ENCODE data around the gene AMDHD2. TPM values are rescaled to one million over a fixed set of nuclear protein-coding genes. Genes with fewer than 3 reads are reported as not detected.

AMDHD2 gene
- total and polyA plus RNA-seq, 2 of the 13 experiments (the other 11 are each of a cell fraction or from before 2014, with no cell fraction given): 33.5 to 39.1 TPM

GRCh38 chr16:2473999-2474876 is 45.9 kb upstream of the AMDHD2 start (continued):
- no peak for TF ChIP-seq KAT2B (IDR thresholded peaks at IDR 0.05; ENCODE audit: borderline replicate concordance, low read depth, low read length)
- TF ChIP-seq ZBTB8A (CRISPR knock-in tag; IDR thresholded peaks at IDR 0.05; ENCODE audit: borderline replicate concordance, low read depth): no peak
- no peak for TF ChIP-seq ZNF703 (CRISPR knock-in tag; IDR thresholded peaks at IDR 0.05; ENCODE audit: borderline replicate concordance)
- TF ChIP-seq, protein P1, sequence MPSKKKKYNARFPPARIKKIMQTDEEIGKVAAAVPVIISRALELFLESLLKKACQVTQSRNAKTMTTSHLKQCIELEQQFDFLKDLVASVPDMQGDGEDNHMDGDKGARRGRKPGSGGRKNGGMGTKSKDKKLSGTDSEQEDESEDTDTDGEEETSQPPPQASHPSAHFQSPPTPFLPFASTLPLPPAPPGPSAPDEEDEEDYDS (CRISPR knock-in tag; IDR thresholded peaks at IDR 0.05): no peak
- peak; percentile 22; the same call in 1 of the 2 replicates for TF ChIP-seq TGIF2 (CRISPR knock-in tag; IDR thresholded peaks at IDR 0.05)
- no peak for TF ChIP-seq ZNF350 (CRISPR knock-in tag; IDR thresholded peaks at IDR 0.05; ENCODE audit: borderline replicate concordance, low read depth)
- peak; percentile 52; the same call in 1 of the 2 replicates for TF ChIP-seq YEATS4 (CRISPR knock-in tag; IDR thresholded peaks at IDR 0.05; ENCODE audit: borderline replicate concordance)
- TF ChIP-seq KLF6 (CRISPR knock-in tag; IDR thresholded peaks at IDR 0.05): 0 out of 2 replicates have a peak, but pooled peaks have one; percentile 17
- no peak for TF ChIP-seq ZNF660 (CRISPR knock-in tag; IDR thresholded peaks at IDR 0.05; ENCODE audit: borderline replicate concordance, low read depth)
- no peak for TF ChIP-seq ZNF589 (CRISPR knock-in tag; conservative IDR thresholded peaks at IDR 0.05)
- no peak for TF ChIP-seq ZNF335 (CRISPR knock-in tag; IDR thresholded peaks at IDR 0.05)
- no peak for TF ChIP-seq ZNF124 (CRISPR knock-in tag; IDR thresholded peaks at IDR 0.05)
- no peak for TF ChIP-seq HDAC1 (CRISPR knock-in tag; IDR thresholded peaks at IDR 0.05)
- no peak for TF ChIP-seq RAD51 (IDR thresholded peaks at IDR 0.05; ENCODE audit: borderline replicate concordance)
- TF ChIP-seq, protein P2, sequence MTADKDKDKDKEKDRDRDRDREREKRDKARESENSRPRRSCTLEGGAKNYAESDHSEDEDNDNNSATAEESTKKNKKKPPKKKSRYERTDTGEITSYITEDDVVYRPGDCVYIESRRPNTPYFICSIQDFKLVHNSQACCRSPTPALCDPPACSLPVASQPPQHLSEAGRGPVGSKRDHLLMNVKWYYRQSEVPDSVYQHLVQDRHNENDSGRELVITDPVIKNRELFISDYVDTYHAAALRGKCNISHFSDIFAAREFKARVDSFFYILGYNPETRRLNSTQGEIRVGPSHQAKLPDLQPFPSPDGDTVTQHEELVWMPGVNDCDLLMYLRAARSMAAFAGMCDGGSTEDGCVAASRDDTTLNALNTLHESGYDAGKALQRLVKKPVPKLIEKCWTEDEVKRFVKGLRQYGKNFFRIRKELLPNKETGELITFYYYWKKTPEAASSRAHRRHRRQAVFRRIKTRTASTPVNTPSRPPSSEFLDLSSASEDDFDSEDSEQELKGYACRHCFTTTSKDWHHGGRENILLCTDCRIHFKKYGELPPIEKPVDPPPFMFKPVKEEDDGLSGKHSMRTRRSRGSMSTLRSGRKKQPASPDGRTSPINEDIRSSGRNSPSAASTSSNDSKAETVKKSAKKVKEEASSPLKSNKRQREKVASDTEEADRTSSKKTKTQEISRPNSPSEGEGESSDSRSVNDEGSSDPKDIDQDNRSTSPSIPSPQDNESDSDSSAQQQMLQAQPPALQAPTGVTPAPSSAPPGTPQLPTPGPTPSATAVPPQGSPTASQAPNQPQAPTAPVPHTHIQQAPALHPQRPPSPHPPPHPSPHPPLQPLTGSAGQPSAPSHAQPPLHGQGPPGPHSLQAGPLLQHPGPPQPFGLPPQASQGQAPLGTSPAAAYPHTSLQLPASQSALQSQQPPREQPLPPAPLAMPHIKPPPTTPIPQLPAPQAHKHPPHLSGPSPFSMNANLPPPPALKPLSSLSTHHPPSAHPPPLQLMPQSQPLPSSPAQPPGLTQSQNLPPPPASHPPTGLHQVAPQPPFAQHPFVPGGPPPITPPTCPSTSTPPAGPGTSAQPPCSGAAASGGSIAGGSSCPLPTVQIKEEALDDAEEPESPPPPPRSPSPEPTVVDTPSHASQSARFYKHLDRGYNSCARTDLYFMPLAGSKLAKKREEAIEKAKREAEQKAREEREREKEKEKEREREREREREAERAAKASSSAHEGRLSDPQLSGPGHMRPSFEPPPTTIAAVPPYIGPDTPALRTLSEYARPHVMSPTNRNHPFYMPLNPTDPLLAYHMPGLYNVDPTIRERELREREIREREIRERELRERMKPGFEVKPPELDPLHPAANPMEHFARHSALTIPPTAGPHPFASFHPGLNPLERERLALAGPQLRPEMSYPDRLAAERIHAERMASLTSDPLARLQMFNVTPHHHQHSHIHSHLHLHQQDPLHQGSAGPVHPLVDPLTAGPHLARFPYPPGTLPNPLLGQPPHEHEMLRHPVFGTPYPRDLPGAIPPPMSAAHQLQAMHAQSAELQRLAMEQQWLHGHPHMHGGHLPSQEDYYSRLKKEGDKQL (CRISPR knock-in tag; IDR thresholded peaks at IDR 0.05; ENCODE audit: low read depth): no peak
- TF ChIP-seq, protein P3, sequence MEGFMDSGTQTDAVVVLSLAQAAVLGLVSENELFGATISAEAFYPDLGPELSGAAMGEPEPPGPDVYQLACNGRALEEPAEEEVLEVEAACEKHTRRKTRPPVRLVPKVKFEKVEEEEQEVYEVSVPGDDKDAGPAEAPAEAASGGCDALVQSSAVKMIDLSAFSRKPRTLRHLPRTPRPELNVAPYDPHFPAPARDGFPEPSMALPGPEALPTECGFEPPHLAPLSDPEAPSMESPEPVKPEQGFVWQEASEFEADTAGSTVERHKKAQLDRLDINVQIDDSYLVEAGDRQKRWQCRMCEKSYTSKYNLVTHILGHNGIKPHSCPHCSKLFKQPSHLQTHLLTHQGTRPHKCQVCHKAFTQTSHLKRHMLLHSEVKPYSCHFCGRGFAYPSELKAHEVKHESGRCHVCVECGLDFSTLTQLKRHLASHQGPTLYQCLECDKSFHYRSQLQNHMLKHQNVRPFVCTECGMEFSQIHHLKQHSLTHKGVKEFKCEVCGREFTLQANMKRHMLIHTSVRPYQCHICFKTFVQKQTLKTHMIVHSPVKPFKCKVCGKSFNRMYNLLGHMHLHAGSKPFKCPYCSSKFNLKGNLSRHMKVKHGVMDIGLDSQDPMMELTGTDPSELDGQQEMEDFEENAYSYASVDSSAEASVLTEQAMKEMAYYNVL (CRISPR knock-in tag; IDR thresholded peaks at IDR 0.05; ENCODE audit: borderline replicate concordance): no peak
- 0 out of 2 replicates have a peak, but pooled peaks have one; percentile 35 for TF ChIP-seq NKX3-1 (CRISPR knock-in tag; IDR thresholded peaks at IDR 0.05)
- no peak for TF ChIP-seq FOSL2 (CRISPR knock-in tag; IDR thresholded peaks at IDR 0.05)
- TF ChIP-seq ZNF747 (CRISPR knock-in tag; IDR thresholded peaks at IDR 0.05; ENCODE audit: borderline replicate concordance): 0 out of 2 replicates have a peak, but pooled peaks have one; percentile 32
- TF ChIP-seq KDM5B (CRISPR knock-in tag; IDR thresholded peaks at IDR 0.05; ENCODE audit: borderline replicate concordance): no peak; the same call in 1 of the 2 replicates
- TF ChIP-seq ZFP1 (CRISPR knock-in tag; IDR thresholded peaks at IDR 0.05): no peak
